HG03025 (cell line): ENCODE measurements around the gene SLCO2B1.

Experiments
- ATAC-seq: cut with Tn5 transposase; IDR thresholded peaks from one replicate; pipeline ENCODE4 v1.9.1; 2021; ENCODE audit warnings: mild to moderate bottlenecking, moderate library complexity; ENCODE audit not compliant: unreplicated experiment, low FRiP score

Gene SLCO2B1

DNA sequence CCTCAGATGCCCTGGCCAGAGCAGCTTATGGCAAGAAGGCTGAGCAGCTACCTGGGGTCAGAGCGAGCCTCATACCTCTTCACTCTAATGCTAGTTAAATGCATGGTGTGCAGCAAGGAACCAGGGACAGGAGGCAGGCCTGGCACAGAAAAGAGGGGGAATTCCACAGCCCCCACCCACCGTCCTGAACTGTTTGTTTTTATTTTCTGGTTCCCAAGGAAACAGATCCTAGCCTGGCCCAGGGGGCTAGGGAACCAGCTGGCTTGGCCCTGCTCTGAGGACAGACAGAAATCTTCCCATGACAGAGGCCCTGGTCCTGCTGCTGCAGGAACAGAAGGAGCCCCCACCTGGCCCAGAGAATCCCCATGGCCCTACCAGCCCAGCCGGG, 40.4 kb downstream of the SLCO2B1 start:
- ATAC-seq: no peak

DNA sequence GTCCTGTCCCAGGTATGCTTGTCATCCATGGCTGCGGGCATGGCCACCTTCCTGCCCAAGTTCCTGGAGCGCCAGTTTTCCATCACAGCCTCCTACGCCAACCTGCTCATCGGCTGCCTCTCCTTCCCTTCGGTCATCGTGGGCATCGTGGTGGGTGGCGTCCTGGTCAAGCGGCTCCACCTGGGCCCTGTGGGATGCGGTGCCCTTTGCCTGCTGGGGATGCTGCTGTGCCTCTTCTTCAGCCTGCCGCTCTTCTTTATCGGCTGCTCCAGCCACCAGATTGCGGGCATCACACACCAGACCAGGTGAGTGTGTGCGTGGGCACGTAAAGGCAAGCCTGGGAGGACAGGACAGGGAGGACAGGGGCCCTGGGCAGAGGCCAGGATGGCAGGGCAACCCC, 42.4 kb downstream of the SLCO2B1 start:
- ATAC-seq: no peak

DNA sequence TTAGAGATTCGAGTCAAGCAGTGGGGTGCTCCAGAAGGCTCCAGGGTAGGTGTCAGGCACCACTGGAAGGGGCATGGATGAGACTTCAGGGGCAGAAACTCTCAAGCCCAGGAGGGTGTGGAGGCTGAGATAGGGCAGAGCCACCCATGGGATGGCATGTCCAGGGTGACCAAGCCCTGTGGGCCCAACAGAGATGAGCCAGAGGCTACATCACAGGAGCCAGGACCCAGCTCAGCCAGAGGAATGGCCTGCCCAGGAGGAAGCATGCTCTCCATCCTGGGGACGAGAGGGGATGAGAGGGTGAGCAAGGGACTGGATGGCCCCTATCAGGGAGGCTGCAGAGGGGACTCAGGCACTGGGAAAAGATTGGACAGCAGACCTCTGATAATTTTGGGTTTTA, 42.8 kb downstream of the SLCO2B1 start:
- no peak for ATAC-seq

DNA sequence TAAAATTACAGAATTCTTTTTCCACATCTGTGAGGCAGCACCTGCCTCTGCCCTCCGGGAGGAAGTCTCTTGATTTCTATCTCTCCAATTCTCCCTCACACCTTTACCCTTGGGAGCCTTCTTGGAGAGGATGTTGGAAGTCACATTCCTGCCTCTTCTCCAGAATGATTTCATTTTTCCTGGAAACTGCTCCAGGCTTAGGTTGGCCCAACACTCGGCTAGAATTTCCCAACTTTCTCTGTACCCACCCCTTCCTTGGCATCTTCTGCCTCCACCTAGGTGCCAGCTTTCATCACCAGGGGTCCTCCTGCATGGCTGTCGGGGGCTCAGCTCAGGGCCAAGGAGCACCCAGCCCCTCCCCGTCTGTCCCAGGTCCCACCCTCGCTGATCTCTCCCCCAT, 43.2 kb downstream of the SLCO2B1 start:
- ATAC-seq: no peak

DNA sequence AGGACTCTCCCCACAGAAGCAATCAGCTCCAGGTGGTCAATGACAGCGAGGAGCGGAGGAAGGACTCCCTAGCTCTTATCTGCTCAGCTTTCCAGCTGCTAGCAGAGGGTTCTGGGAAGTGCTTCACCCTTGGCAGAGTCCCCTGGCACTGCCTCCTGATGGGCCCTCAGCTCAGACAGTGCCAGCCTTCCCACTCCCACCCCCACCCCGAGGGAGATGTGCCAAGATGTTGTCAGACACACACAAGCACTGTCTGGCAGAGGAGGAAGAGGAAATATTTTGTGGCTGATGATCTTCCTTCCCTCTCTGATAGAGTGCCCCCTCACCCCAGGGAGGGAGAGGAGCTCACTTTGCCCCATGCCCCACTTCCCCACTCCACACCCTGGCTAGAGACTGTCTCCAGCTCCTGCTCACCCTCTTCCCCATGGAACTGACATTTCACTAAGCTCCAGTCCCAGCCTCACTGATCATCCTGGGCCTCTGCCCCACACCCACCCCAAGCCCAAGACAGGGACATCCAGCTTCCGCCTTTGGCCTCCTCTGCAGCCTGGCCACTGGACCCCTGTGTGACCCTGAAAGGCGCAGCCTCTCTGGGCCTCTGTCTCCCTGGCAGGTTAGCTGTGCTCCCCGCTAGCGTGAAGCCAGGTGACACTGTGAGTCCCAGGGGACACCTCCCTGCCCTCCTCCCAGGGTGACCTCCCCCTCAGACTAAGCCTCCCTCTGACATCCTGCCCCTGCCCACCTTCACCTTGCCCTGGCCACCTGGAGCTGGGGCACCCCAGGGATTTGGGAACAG, 44.5 kb downstream of the SLCO2B1 start:
- no peak for ATAC-seq

DNA sequence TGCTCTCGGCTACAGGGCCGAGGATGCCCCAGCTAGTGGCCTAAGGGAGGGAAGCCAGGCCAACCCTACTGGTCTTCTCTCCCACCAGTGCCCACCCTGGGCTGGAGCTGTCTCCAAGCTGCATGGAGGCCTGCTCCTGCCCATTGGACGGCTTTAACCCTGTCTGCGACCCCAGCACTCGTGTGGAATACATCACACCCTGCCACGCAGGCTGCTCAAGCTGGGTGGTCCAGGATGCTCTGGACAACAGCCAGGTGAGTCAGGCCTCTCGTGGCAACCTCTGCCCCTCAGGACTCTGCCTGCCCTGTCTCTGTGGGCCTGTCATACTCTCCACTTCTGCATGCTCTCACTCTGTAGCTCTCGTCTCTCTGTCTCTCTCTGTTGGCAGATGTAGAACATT, 45.5 kb downstream of the SLCO2B1 start:
- no peak for ATAC-seq

DNA sequence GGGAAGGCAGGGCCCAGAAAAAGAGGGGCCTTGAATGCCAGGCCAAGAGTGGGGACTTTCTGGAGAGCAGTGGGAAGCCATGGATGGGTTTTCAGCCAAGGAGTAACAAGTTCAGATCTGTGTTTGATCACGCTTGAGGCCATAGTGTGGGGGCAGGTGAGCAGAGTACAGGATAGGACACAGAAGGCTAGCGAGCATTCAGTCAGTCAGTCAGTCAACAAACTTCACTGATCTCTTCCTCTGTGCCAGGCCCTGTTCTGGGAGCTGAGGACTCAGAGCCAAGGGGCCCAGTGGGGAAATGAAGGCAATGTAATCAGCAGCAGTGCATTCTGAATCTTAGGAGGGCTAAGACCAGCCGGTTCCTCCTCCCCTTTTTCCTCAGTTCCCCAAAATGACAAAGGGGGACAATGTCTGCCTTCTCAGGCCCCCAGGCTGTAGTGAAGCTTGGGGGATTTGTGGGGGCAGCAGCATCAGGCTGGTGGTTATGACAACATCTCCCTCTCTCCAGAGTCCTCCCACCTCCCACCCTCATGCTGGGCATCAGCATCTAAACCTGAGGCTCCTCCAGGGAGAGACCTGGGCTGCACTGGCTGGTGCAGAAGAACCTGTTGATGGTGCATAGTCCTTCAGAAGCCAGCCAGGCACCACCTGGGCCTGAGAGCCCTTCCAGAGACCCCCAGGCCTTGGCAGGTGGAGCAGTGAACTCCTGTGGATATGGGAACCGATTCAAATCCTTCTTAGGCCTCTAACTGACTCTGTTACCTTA, 46.8 kb downstream of the SLCO2B1 start:
- no peak for ATAC-seq

DNA sequence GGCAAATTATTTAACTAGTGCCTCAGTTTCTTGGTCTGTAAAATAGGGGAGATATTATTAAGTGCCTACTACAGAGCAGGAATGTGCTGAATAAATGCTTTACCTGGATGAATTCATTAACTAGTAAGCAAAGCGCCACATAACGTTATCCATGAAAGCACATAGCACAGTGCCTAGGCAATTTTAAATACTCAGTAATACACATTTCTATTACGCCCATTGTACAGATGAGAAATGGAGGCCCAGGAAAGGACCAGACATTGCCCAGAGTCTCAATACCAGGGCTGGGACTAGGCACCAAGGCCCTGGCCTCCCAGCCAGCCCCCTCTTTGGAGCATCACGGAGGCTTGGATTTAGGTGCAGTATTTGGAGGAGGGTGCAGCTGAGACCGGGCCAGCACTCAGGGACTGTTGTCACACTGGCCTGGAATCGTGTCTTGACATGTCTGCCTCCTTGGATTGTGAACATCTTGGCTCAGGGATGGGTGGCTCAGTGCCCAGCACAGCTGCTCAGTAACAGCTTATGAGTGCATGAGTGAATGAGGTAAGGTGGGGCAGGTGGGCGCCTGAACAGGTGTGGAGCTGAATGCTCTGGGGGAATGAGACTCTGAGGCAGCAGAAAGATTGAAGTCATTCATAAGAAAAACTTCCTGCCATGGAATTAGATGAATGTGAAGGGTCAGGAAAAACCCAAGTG, 47.5 kb downstream of the SLCO2B1 start:
- ATAC-seq: no peak

DNA sequence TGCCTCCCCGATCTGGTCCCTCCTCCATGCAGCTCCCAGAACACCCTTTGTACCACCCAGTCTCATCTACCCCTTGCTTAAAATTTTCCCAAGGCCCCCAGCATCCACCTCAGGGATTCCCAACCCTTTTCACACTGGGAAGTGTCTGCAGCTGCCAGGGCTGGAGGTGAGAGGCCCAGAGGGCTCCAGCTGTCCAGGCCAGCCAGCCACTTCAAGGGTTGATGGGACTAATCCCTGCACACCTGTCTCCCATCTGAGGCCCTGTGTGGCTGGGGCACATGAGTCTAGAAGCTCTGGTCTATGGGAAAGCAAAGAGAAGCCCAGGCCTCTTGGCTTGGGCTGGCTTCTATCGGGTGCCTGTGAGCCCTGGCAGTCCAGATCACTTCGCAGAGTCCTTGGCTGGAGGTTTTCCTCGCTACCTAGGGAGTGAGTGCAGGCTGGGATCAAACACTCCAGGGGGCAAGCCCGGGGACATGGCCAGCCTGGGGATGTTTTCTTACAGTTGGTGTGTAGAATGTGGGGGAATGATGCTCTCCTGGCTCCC, 48.6 kb downstream of the SLCO2B1 start:
- no peak for ATAC-seq

DNA sequence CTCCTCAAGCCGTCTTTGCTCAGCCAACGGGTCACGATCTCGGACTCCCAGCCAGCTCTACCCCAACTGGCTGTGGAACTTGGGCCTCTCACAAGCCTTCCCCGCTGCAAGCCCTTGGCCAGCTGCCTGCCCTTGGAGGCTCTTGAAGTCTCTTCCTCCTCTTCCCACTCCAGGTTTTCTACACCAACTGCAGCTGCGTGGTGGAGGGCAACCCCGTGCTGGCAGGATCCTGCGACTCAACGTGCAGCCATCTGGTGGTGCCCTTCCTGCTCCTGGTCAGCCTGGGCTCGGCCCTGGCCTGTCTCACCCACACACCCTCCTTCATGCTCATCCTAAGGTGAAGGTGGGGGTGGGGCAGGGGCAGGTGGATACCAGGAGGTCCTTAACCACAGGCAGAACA, 49.1 kb downstream of the SLCO2B1 start:
- no peak for ATAC-seq

DNA sequence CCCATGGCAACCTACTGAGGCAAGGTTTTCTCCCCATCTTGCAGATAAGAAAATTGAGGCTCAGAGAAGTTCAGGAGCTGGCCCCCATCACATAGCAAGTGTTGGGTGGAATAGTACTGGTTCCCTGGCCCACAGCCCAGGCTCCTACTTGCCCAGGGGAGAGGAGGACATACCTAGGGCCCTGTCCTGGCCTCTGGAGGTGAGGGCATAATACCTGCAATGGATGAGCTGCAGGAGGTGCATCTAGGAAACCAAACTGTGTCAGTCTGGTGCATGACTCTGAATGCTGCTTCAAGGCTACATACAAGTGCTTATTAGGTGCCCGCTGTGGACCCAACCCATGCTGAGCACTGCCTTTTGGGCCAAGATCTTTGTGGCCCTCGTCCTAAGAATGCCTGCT, 49.6 kb downstream of the SLCO2B1 start:
- ATAC-seq: no peak

DNA sequence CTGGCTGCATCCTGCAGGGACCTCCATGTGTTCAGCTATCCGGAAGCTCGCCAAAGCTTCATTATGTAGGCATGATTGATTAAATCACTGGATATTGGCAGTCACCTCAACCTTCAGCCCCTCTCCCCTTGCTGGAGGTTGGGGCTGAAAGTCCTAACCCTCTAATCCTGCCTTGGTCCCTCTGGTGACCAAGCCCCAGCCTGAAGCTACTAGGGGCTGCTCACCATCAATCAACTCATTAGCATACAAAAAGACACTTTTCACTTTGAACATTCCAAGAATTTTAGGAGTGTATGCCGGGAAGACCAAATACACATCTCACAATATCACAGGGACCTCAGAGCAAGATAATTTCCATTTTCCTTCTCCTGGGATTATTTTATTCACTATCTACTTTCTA, 50.9 kb downstream of the SLCO2B1 start:
- no peak for ATAC-seq

DNA sequence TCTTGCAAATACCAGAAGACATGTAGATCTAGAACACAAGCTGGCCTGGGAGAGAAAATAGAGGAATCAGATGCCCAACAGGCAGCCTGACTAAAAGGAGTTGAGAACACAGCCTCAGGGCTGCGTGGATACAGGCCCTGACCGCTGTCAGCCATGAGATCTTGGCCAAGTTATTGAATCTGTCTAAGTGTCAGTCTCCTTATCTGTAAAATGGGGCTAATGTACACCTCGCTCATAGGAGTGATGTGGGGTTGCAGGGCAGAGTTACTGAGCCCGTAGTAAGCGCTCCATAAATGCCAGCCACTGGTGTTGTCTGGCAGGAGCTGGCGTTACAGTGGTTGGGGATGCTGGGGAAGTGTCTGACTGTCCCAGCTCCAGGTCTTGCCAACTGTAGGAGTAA, 51.3 kb downstream of the SLCO2B1 start:
- no peak for ATAC-seq

DNA sequence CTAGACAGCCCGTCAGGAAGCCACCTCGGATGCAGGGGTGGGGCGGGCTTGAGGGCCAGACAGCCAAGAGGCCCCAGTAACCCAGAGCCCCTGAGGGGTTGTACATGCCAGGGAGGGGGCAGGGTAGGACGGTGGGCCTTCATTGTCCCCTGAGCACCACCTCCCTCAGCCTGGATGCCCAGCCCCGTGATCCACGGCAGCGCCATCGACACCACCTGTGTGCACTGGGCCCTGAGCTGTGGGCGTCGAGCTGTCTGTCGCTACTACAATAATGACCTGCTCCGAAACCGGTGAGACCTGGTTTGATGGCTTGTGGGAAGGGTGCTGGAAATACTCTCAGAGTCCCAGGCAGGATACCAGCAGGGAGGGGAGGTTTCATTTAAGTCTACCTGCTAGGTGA, 52.2 kb downstream of the SLCO2B1 start:
- ATAC-seq: no peak

DNA sequence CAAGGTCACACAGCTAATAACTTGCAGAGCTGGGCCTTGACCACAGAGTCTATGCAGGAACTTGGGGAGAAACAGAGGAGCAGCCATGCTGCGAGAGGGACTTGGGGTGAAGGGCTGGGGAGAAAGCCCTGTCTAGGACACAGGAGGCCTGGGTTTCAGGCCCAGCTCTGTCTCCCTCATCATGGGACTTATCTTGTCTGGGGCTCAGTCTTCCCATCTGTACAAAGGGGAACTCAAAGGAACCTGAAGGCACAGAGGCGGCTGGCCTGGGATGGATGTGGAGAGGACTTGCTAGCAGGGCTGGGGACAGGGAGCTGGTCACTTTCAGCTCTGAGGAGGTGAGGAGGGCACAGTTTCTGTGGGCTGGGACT, 52.7 kb downstream of the SLCO2B1 start:
- ATAC-seq: no peak

DNA sequence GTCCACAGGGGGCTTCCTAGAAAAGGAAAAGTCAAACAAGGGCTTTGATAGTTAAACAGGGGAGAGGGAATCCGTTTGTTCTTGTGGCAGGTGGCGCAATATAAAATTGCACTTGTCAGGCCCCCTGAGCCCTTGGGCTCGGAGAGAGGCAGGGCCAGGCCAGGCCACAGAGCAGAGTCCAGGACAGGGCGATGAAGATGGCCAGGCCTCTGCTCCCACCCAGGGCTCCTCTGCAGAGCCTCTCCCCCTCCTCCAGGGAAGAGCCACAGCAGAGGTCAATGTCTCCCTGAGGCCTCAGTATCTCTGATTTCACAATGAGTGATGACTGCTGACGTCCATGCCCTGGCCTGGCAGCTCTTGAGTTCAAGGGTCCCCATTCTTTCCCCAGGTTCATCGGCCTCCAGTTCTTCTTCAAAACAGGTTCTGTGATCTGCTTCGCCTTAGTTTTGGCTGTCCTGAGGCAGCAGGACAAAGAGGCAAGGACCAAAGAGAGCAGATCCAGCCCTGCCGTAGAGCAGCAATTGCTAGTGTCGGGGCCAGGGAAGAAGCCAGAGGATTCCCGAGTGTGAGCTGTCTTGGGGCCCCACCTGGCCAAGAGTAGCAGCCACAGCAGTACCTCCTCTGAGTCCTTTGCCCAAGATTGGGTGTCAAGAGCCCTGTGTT, 53.2 kb downstream of the SLCO2B1 start:
- no peak for ATAC-seq

DNA sequence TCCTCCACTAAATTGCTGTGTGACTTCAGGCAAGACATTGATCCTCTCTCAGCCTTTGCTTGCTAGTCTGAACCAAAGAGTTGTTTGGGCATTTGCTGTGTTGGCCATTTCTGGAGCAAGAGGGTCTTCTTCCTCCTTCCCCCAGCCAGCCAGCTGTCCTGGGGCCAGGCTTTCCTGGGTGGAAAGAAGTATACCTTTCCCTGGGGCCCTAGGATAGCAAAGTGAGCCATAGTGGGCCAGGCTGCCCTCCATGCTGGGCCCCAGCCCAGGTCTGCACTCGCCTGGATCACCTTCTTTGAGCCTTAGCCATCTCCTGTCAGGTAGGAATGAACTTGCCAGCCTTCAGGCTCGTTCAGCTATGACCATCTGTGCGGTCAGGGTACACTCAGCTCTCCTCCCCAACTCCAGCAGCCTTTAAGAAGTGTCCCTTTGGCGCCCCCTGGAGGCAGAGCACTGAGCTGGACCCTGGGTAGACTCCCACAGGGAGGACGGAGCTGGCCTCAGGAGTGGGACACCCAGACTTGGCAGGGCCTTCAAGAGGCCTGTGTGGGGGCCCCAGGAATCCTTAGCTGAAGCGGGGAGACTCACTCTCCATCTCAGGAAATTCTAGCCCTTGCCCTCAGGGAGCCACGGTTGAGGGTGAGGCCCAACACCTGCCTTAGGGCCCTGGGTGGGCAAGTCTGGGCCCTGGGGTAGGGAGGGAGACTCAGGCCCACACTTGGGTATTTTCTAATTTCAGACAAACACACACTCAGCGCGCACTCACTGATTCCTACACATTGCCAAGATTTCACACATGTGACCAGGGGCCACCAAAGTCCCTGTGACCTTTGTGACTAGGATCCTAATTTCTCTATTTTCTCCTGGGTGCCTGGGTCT, 54.0 kb downstream of the SLCO2B1 start:
- peak; percentile 47 for ATAC-seq

DNA sequence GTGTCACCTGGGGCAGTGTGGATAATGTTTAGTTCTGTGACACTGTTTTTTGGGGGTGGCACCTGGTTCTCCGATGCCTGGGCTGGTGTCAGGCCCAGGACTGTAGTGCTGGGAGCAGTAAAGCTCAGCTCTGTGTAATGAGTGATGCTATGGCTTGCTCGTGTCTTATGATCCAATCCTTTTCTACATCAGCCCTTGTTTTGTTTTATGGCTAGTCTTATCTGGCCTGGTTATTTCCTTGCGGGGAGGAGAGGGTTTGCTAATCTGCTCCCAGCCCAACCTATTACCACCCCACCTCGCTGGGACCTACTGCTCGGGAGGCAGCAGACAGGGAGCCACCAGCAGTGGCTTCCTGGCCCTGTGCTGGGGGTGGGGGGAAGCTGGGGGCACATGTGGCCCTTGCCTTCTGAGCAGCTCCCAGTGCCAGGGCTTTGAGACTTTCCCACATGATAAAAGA, 54.7 kb downstream of the SLCO2B1 start:
- ATAC-seq: no peak

DNA sequence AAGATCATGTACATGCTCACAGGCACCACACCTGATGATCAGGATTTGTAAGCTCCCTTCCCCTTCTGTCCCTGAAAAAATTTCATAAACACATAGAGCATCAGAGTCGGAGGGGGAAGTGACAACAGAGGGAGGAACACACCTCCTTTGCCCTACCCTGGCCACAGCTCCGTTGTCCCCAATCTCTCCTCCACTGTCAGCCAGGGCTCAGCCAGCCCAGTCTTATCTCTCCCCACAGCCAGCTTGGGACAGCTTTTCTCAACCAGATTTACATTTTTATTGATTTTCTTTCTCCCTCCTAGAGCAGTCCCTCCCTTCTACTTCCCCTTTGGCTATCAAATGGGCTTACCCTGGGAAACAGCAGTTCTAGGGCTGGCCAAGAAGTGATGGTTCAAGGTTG, 57.5 kb downstream of the SLCO2B1 start:
- ATAC-seq: no peak

DNA sequence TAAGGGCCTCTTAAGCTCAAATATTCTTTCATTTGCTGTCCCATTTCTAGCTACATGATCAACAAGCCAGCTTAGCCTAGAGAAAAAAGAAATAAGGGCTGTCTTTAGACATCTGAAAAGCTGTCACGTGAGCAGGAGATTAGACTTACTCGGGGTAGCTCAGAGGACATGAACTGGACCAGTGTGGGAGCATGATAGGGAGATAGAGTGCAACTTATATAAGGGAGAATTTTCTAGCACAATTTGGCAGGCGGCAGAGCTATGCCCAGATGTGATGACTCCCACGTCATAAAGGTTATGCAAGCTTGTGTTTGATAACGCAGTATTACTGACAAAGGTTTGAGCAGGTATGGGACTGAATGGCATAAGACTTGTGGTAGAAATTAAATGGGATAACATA, 61.5 kb downstream of the SLCO2B1 start:
- ATAC-seq: no peak
